ENCODE data around the gene IL1F10.
"Not testable (repeated sequence)": the region's sequence is repeated elsewhere in the genome, so short reads cannot be mapped to it uniquely, and the experiment has no call there.

The IL1F10 gene

DNA sequence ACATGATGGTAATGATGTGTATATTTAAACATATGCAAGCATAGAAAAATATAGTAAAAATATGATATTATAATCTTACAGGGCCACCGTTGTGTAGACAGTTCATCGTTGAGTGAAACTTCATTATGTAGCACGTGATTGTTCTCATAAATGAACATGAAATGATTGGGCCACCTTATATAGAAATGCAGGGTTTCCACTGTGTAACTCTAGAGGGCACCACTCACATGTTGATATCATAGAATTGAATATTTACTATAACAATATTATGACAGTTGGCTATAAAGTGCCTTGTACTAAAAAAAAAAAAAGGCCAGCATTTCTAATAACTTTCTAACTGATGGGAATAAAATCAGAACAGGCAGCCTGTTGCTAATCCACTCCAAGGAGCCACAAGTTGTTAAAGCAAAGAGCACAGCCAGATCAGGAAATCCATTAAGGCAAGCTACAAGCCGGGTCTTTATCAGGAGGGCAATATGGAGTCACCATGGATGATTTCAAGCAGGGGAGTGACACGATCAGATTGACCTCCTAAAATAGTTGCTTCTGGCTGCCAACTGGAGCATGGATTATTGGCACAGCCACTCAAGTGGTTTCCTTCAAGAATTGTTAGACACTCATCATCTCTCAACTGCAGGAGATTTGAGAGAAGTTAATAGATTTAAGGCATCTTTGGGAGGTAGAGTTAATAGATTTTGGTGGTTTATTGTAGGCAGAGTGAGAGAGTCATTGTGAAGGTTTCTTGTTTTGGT, 16.7 kb downstream of the IL1F10 start:
- DNase-seq, result no peak

DNA sequence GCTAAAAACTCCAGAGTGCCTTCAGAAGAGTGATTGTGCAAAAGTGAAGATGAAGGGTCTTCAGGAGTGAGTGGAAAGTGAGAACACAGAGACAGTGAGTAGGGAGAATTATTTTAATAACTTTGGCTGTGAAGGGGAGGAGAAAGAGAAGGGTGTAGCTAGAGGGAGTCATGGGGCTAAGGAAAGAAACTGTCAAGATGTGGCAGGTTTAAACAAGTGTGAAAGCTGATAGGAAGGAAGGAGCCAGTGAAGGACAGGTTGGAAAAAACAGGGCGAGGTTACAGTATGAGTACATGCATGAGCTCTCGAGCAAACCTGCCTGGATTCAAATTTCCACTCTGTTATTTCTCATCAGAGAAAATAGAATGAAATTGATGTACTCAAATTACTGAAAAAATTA, 17.8 kb downstream of the IL1F10 start:
- no peak for DNase-seq

DNA sequence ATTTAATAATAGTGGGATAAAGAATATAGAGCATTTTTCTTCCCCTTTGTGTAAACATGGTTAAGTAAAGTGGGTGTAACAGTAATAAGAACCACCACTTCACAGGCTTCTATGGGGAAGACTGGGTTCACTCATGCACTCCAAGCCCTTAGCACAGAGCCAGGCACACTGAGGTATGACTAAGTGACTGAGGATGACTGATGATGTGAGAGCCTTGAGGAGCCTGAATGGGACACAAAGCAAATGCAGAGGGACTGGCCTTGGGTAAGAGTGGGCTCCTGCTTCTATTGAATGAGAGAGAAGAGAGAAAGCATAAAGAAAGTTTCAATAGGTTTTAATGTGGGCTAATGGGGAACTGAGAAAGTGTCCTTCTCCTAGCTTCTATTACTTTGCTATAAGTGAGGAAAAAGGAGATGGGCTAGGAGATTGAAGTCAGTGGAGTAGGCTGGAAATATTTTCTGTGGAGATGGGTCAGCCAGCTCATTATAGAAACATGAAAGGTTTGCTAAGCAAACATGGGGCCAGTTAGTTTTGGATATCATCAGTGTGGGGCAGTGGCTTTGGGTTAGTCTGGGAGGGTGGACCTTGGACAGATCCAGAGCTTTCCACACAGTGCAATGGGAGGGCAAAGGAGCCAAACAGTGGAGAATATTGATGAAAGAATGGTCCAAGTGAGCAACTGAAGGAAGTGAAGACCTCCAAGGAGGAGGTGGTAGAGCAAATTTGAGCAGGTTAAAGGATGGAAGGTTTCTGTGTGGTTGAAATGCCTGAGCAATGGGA, 20.6 kb downstream of the IL1F10 start:
- no peak for DNase-seq

DNA sequence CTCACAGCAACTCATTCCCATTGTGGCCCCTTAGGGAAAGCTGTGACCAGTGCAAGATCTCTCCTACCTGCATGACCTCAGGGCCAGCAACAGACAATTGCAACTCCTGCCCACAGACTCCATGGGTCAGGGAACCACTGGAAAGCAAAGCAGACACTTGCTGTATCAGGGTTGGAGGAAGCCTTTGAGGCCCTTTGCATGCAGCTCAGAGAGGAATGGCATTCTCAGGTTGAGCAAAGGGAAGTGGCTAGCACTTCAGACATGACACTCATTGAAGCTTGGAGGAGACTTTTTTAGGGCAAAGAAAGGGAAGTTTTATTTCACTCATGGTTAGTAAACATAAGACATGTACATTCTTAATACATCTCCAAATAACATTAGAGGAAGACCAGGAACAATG, 22.1 kb downstream of the IL1F10 start:
- no peak for DNase-seq

DNA sequence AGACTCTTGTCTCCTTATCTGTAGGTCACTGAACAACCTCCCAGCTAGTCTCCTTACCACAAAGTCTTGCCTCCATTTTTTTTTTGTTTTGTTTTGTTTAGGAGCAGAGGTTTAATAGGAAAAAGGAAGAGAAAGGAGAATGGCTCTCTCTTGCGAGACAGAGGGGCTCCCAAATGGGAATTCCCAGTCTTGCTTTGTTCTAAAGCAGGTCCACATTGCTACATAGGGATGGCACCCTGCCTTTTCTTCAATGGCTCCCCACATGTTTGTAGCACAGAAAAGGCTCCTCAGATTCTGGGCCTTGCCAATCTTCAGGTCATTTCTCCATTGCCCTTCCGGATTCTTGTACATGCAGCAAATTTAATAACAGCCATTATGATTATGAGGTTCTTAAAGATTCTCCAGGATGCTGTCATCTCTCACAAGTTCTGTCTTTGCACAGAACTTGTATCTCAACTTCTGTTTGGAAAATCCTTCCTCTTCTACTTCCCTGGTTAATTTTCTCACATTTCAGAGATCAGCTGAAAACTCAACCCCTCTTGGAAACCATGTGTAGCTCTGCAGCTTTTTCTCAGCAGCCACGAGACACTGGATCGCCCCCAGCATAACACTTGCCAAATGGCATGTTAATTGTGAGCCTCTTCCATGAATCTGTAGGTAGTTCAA, 23.6 kb downstream of the IL1F10 start:
- DNase-seq, result no peak

DNA sequence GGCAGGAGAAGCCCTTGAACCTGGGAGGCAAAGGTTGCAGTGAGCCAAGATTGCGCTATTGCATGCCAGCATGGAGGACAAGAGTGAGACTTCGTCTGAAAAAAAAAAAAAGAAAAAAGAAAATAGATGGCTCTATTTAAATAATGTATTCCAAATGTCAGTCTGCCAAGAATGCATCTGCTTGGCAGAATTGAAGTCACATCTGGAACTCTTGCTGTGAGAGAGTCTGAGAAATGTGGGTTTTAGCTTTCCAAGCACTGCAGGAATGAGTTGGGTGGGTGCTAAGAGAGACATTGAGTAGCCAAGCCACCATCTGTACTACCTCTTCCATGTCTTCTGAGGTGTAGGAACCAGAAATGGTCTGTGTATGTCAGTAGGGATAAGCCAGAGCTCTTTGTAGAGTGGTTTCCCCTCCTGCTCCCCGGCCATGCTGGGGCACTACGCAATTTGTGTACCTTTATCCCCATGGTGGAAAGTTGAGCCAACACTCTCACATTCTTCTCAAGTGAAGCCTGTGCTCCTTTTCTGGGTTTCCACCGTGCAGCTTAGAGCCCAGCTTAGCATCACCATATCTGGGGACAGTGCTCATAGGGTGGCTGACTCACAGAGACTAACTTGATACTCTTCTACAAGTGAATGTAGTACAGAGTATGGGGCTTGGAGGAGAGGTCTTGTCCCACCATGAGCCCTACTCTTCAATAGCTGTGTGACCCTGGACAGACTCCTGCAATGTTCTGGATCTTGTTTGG, 25.3 kb downstream of the IL1F10 start:
- DNase-seq, result no peak

DNA sequence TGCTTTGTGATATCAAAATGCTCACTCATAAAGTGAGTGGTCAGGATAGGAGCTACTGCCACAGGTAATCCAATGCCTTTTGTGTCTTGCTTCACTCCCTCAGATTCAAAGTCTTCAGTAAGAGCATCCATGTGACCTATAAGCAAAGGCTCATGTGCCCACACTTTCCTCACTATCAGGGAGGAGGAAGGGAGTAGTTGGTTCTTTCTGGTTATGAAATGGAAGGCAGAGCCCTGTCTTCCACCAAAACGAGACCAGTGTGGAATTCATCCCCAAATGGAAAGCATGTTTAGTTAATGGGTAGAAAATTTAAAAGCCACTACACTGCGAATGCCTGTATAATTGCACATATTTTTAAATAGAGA, 25.8 kb downstream of the IL1F10 start:
- no peak for DNase-seq

DNA sequence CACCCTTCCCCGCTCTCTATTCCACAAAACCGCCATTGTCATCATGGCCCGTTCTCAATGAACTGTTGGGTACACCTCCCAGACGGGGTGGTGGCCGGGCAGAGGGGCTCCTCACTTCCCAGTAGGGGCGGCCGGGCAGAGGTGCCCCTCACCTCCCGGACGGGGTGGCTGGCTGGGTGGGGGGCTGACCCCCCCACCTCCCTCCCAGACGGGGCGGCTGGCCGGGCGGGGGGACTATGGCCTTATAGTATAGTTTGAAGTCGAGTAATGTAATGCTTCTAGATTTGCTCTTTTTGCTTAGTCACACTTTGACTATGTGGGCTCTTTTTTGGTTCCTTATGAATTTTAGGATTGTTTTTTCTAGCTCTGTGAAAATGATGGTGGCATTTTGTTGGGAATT, 28.5 kb downstream of the IL1F10 start:
- DNase-seq, result not testable (repeated sequence)

DNA sequence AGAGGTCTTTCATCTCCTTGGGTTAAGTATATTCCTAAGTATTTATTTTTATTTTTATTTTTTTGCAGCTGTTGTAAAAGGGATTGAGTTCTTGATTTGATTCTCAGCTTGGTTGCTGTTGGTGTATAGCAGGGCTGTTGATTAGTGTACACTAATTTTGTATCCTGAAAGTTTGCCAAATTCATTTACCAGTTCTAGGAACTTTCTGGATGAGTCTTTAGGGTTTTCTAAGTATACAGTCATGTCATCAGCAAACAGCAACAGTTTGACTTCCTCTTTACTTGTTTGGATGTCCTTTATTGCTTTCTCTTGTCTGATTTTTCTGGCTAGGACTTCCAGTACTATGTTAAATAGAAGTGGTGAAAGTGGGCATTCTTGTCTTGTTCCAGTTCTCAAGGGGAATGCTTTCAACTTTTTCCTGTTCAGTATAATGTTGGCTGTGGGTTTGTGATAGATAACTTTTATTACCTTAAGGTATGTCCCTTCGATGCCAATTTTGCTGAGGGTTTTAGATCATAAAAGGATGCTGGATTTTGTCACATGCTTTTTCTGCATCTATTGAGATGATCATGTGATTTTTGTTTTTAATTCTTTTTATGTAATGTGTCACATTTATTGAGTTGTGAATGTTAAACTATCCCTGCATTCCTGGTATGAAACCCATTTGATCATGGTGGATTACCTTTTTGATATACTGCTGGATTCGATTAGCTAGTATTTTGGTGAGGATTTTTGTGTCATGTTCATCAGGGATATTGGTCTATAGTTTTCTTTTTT, 29.3 kb downstream of the IL1F10 start:
- not testable (repeated sequence) for DNase-seq

DNA sequence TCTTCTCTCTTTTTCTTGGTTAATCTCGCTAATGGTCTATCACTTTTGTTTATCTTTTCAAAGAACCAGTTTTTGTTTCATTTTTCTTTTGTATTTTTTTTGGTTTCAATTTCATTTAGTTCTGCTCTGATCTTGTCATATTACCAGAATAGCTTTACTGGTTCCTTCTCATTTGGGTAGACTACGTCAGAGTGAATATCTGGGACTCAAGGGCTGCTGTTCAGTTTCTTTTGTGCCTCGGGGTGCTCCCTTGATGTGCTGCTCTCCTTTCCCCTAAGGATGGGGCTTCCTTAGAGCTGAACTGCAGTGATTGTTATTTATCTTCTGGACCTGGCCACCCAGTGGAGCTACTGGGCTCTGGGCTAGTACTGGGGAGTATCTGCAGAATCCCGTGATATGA, 30.3 kb downstream of the IL1F10 start:
- no peak for DNase-seq

DNA sequence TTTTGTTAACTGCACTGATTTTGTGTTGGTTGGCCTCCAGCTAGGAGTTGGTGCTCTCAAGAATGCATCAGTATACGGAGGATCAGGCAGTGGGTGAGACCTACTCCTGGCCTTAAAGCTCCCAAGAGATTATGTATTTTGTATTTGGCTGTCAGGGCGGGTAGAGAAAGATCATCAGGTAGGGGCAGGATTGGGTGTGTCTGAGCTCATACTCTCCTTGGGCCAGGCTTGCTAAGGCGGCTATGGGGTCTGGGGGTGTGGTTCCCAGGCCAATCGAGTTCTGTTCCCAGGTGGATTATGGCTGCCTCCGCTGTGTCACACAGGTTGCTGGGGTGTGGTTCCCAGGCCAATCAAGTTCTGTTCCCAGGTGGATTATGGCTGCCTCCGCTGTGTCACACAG, 30.8 kb downstream of the IL1F10 start:
- DNase-seq, result no peak

DNA sequence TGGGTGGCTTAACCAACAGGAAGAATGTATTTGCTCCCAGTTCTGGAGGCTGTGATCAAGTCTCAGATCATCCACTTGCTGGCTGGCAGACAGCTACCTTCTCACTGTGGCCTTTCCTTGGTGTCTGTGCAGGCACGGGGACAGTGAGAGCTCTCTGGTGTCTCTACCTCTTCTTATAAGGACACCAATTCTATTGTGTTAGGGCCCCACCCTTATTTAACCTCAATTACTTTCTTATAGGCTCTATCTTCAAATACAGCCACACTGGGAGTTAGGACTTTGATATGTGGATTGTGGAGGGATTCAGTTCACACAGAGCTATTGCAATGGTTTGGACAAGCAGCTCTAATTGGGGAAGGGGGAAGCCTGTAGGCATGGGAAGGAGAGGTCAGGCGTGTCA, 34.4 kb downstream of the IL1F10 start:
- DNase-seq, result no peak

DNA sequence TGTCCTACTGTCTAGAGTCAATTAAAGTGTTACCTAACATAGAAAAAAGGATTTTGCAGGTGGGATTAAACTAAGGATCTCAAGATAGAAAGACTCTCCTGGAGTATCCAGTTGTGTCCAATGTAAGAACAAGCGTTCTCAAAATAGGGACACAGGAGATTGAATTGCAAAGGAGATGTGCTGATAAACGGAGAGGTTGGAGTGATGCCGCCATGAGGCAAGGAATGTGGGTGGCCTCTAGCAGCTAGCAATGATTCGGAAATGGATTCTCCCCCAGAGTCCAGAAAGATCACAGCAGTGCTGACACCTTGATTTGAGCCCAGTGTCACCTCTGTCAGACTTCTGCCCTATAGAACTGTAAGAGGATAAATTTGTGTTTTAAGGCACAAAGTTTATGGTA, 35.5 kb downstream of the IL1F10 start:
- DNase-seq, result no peak

DNA sequence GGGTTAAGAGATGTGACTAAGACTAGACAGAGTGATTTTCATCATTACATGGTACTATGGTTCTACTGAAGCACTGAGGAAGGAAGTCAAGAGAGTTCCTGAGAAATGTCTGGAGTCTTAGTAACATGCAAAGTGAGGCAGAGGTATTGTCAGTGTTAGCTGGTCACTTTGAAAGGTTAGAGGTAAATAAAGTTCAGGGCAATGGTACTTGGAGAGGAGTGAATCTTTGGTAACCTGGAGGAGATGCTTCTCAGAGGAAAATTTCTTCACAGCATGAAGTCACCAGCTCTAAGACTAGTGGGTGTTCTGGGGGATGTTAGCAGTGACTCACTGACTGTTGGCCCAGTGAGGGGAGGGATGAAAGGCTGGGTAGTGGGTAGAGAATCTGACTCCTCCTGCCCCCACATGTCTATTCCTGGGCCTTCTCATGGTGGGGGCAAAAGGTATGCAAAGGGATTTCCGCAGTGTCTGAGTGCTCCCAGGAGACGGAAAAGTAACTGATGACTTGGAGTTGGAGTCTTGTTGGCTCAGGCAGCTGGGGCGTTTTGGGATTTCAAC, 36.4 kb downstream of the IL1F10 start:
- no peak for DNase-seq

DNA sequence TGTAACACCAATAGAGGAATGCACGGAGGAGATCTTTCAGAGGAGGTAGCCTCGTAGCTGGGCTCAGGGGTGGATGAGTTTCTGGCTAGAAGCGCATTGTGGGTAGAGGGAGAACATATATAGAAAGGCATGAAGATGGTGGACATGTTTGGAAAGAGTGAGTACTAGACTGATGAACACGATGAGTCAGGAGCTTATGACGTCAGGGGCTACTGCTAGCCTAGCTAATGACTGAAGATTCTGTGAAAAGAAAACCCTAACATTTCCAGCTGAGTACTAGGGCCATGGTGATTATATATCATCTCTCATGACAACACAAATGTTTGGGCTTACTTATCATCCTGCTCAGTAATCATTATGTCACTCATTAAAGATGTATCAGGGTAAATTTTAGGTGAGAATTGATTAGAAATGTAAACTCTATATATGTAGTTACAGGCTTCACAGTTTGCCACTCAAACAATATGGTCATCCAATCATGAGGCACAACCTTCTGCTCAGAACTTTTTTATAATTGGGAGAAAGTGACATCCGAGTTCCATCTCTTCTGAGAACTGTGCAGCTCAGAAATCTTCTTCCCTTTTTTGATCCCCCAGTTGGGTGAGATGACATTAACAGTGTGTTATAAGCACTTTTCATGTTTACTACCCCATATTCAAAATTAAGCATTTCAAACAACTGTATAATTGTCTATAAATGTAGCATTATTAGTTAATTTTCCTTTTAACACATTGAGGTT, 37.4 kb downstream of the IL1F10 start:
- DNase-seq, result peak; percentile 39

DNA sequence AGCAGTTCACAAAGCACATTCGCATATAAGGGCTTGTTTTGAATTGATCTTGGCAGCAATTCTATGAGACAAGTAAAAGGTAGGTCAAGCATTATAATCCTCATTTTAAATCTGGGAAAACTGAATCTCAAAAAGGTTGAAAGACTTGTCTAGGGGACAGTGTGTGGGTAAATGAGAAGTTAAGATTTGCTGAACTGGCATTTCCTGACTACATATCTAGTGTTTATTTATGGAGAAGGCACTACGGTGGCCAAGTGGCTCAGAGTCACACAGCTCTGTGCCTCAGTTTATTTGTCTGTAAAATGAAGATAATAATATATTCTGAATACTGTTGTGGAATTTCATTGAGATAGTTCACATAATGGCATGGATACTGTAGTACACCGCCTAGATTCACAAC, 43.4 kb downstream of the IL1F10 start:
- DNase-seq, result no peak

DNA sequence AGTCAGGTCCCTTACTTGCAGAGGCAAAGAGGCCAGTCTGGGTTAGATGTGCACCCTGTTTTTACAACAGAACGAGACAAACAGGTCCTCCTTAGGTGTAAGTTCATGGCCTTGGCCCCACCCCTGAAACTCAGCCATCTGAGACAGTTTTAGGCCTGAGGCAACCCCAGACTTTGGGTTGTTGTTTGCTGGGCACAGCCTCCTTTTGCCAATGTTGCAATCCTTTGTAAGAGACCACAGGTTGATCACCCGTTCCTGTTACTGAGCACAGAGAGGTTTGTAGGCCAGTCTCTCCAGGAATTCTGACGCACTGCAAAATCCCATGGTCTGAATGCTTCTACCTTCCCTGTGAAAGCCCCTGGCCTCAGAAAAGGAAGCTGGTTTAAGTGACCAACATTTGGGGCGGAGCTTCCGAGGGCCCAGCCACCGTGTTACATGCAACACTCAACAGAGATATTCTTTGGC, 44.1 kb downstream of the IL1F10 start:
- no peak for DNase-seq

DNA sequence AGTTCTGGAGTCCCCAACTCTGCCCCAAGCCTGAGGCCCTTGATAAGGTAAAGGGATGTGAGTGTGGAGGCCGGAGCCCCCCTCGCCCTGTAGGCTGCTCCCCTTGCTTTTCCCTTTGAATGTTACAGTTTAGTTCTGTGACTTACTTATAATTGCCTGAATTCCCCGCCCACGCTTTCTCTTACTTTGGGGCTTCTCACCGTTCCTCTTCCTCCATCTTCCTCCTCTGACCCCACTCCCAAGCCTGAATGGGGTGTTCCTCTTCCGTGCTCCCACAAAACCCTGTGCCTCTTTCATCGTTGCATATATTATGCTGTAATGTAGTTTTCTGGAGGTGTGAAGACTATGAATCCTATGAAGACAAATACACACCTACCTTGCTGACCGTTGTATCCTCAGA, 44.7 kb downstream of the IL1F10 start:
- no peak for DNase-seq

DNA sequence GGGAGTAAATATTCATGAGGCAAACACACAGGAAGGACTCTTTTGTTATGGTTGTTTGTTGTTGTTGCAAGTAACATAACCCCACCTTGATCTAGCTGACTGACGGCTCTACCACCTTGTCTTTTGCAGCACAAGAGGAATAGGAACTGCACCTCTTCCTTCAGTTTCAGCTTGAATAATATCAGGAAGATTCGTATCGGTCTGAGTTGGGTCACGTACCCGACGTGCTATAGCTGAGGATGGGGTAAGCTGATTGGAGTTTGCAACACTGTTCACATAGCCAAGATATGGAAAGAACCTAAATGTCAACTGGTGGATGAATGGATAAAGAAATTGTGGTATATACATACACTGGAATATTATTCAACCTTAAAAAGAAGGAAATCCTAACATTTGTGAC, 45.1 kb downstream of the IL1F10 start:
- DNase-seq, result no peak

DNA sequence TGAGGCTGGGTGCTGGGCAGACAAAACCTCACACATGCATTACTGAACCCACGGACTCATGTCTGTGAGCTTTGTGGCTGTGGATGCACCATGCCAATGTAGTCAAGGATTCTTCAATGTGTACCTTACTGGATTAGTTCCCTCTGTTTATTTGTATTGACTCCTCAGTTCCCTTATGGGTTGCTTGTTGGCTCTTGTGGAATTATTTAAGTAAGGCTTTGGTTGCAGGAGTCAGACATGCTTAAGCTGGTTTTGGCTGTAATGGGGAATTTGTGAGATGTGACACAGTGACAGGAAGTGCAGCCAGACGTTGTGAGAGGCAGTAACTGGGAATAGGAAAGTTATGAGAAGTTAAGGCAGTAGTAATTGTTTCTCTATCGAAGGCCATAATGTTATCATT, 46.0 kb downstream of the IL1F10 start:
- no peak for DNase-seq

DNA sequence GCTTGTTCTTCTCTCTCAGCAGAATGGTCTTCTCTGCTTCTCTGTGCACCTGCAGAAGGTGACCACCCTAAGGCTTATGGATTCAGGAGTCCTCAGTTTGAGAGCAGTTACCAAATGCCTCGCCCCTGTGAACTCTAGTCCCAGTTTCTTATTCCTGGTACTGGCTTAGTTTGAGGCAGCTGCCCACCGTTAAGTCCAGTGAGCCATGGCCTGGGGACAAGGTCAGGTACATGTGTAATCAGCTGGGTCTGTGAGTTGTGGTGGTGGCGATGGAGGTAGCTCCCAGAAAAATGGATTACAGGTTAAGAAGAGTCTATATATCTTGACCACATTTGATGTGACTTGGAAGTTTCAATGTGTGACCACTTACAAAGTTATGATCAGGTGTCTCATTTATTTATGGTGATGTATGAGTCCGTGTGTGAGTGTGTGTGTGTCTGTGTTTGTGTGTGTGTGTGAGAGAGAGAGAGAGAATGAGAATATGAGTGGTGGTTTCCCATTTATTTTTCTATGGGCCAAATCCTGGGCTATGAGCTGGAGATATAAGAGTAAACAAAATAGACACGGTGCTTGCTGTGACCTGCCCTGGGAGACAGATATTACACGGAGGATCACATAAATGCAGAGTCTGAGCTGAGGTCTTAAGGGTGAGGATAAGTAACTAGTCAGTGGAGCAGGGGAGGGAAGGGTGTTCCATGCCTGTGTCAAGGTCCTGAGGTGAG, 46.6 kb downstream of the IL1F10 start:
- no peak for DNase-seq
